Psoas muscle (tissue), 8 donors: ENCODE data around the gene UIMC1. TPM values are rescaled to one million over a fixed set of nuclear protein-coding genes. Genes with fewer than 3 reads are reported as not detected.

Source experiments
- ATAC-seq, 4 donors: fragments of 200-7000 bp; cut with Tn5 transposase; one replicate each; pipeline ENCODE4 v1.9.1; 2020; ENCODE audit warnings: moderate library complexity in 3 of 4, mild to moderate bottlenecking in 2 of 4
- DNase-seq, 2 donors: peaks; one replicate each; pipeline ENCODE4 v3.0.0-alpha.2; 2020
- H3K27ac ChIP-seq: fragments of 200-600 bp; one replicate; pipeline ENCODE4 v1.8.0; 2022
- H3K27me3 ChIP-seq, 3 donors: fragments of 200-600 bp in 1 of 3; one replicate each; pipeline versions ENCODE4 v1.6.1 to v1.8.0; 2013 to 2022; ENCODE audit warnings: low read length in 2 of 3, mild to moderate bottlenecking in 2 of 3, moderate library complexity in 1 of 3; ENCODE audit not compliant: insufficient read depth in 3 of 3
- H3K36me3 ChIP-seq, 2 donors: fragments of 200-600 bp in 1 of 2; one replicate each; pipeline versions ENCODE4 v1.6.1 to v1.8.0; 2013 to 2022; ENCODE audit warnings: low read depth in 1 of 2, mild to moderate bottlenecking in 1 of 2, moderate library complexity in 1 of 2; ENCODE audit not compliant: insufficient read depth in 1 of 2
- H3K4me1 ChIP-seq: fragments of 200-600 bp; one replicate; pipeline ENCODE4 v1.8.0; 2022
- H3K4me3 ChIP-seq: fragments of 200-600 bp; one replicate; pipeline ENCODE4 v1.8.0; 2022; ENCODE audit warnings: mild to moderate bottlenecking
- H3K9me3 ChIP-seq: fragments of 200-600 bp; one replicate; pipeline ENCODE4 v1.8.0; 2022
- CTCF ChIP-seq: fragments of 200-600 bp; IDR thresholded peaks from one replicate; pipeline ENCODE4 v1.8.0; 2022; ENCODE audit warnings: antibody characterized with exemption
- WGBS, 3 donors: extraction: QIAGEN DNeasy Blood & Tissue Kit; methylation state at CpG; one replicate each; pipeline versions ENCODE4 v1.1.6 to v1.1.7; 2013; 5-methylcytosine and 5-hydroxymethylcytosine counted together
- intact Hi-C, 2 donors: fragments of 100-400 bp; cut with DNase I; formaldehyde crosslinking; loops; one replicate each; pipeline versions ENCODE4 v1.11.0 to v1.14.2; 2022
- polyA plus RNA-seq, 3 donors: library from polyadenylated mRNA; stranded (reverse); fragments of 200-250 nt; gene quantifications; one replicate each; pipeline ENCODE4 v1.2.3, GENCODE V29; 2013
- total RNA-seq, 4 donors: library from RNA; stranded (reverse); fragmentation: NEBNext Ultra II Directional in 2 of 4; extraction: Animal tissue kit (Norgen Biotek cat#: 25700) in 2 of 4; gene quantifications; one replicate each; pipeline versions ENCODE4 v1.2.1 to v1.2.4, GENCODE V29; 2021 to 2023
- donor health status: healthy with polysubstance abuse.
- donor health status: DM: no; HTN: no; CAD: no; lungs with moderate emphysema.
- donor health status: Bipolar disorder and iron deficiency.
- donor health status: healthy.
- donor health status: DM: yes; HTN: yes; CAD: no.
- donor health status: DM: no; HTN: no; CAD: no.
- donor health status: DM: no; HTN: no; CAD: no.
- donor health status: DM: yes; HTN: yes; CAD: no.

UIMC1 gene
- total and polyA plus RNA-seq, 7 donors, result 12.7 to 40.0 (median 26.1) TPM

- no peaks in the 10 kb centered on the region for H3K9me3 ChIP-seq
- no peak overlapping the region for H3K4me3 ChIP-seq
- TF ChIP-seq CTCF, result no peak
- intact Hi-C loops, result no loop called here
- no peak overlapping the region for H3K27ac ChIP-seq
- H3K27me3 ChIP-seq, result no peaks in the 10 kb centered on the region
- 87 to 91% (median 88%) methylated on average over 7 of the region's 7 CpGs for WGBS, 3 donors
- ATAC-seq (no peak), DNase-seq (no peak)
- H3K4me1 ChIP-seq, result peaks cover 4% of the 10 kb centered on the region
- peaks cover 0 to 73% of the 10 kb centered on the region in 2 donors for H3K36me3 ChIP-seq
Observed at GRCh38 chr5:176934309-176934930, 72.2 kb downstream of the UIMC1 start.

GRCh38 chr5:176929654-176930053, 76.9 kb downstream of the UIMC1 start:
- H3K27ac ChIP-seq, result no peak overlapping the region
- 84 to 93% (median 93%) methylated on average over 1 of the region's 1 CpG for WGBS, 3 donors
- TF ChIP-seq CTCF, result no peak
- no peak overlapping the region for H3K4me3 ChIP-seq
- no peaks in the 10 kb centered on the region for H3K27me3 ChIP-seq
- no peaks in the 10 kb centered on the region for H3K9me3 ChIP-seq
- DNase-seq (no peak), ATAC-seq (no peak)
- intact Hi-C loops, result no loop called here
- H3K36me3 ChIP-seq, result peaks cover 0 to 43% of the 10 kb centered on the region in 2 donors
- H3K4me1 ChIP-seq, result no peaks in the 10 kb centered on the region

- ATAC-seq (no peak), DNase-seq (no peak)
- H3K27ac ChIP-seq, result no peak overlapping the region
- no peaks in the 10 kb centered on the region for H3K4me1 ChIP-seq
- intact Hi-C loops, result no loop called here
- TF ChIP-seq CTCF, result no peak
- H3K27me3 ChIP-seq, result no peaks in the 10 kb centered on the region
- H3K4me3 ChIP-seq, result no peak overlapping the region
- WGBS, 3 donors, result 79 to 95% (median 83%) methylated on average over 3 of the region's 3 CpGs
- peaks cover 0 to 25% of the 10 kb centered on the region in 2 donors for H3K36me3 ChIP-seq
- H3K9me3 ChIP-seq, result no peaks in the 10 kb centered on the region
Observed at GRCh38 chr5:176927562-176927961, 79.0 kb downstream of the UIMC1 start.

GRCh38 chr5:176922817-176923216, 83.8 kb downstream of the UIMC1 start:
- no peaks in the 10 kb centered on the region for H3K27me3 ChIP-seq
- DNase-seq, result no peak
- TF ChIP-seq CTCF, result no peak
- WGBS, 3 donors, result 92 to 97% (median 97%) methylated on average over 2 of the region's 2 CpGs
- no peaks in the 10 kb centered on the region for H3K9me3 ChIP-seq
- peaks cover 0 to 10% of the 10 kb centered on the region in 2 donors for H3K36me3 ChIP-seq
- intact Hi-C loops, result no loop called here
- no peaks in the 10 kb centered on the region for H3K4me1 ChIP-seq
- ATAC-seq, result no peak
- H3K27ac ChIP-seq, result no peak overlapping the region
- H3K4me3 ChIP-seq, result no peak overlapping the region

- intact Hi-C loops, result no loop called here
- no peaks in the 10 kb centered on the region for H3K27me3 ChIP-seq
- WGBS, 3 donors, result 87 to 92% (median 88%) methylated on average over 3 of the region's 3 CpGs
- no peak for TF ChIP-seq CTCF
- no peak overlapping the region for H3K27ac ChIP-seq
- no peaks in the 10 kb centered on the region for H3K9me3 ChIP-seq
- DNase-seq (no peak), ATAC-seq (no peak)
- H3K36me3 ChIP-seq, result peaks cover 0 to 13% of the 10 kb centered on the region in 2 donors
- no peak overlapping the region for H3K4me3 ChIP-seq
- no peaks in the 10 kb centered on the region for H3K4me1 ChIP-seq
Observed at GRCh38 chr5:176921714-176922113, 84.9 kb downstream of the UIMC1 start.
